ENCODE measurements around the gene GJA3.

DNA sequence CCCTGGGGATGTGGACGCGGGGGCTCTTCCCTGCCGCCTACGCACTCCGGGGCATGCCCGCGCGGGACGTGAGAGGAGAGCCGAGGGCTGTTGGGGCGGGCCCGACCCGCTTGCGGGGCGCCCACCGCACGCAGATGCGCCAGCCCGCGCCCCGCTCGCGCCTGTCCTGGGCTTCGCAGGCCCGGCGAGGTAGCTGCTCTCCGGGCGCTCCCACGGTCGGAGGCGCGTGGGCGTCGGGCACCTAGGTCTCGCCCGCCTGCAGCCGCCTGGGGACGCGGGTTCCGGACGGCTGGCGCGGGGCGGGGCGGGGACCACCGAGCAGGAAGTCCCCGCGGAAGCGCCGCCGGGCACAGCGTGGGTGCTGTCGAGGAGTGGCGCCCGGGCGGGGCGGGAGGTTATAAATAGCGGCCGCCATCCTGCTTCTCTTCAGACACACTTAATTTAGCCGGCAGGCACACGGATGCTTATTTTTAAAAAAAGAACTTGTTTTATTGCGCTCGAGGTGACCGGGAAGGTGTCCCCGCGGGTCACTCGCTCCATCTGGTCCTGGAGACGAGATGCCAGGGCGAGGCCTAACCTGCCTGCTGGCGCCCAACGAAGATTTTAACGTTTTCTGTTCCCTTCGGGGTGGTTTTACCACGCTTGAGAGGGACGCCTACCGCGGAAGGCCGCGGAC lies 561 bp upstream of the GJA3 start:
- TF ChIP-seq FOXA1 (IDR thresholded peaks at IDR 0.05), result no peak
- no peak for TF ChIP-seq NFRKB (IDR thresholded peaks at IDR 0.05)
- no peak for TF ChIP-seq L3MBTL2 (conservative IDR thresholded peaks at IDR 0.05)
- no peak for TF ChIP-seq SUZ12 (IDR thresholded peaks at IDR 0.05)
- TF ChIP-seq FOXM1 (IDR thresholded peaks at IDR 0.05; ENCODE audit: borderline replicate concordance), result no peak
- TF ChIP-seq BHLHE40 (IDR thresholded peaks at IDR 0.05; ENCODE audit: borderline replicate concordance), result no peak
- no peak for TF ChIP-seq ARNT (IDR thresholded peaks at IDR 0.05)
- TF ChIP-seq ZNF384 (IDR thresholded peaks at IDR 0.05), result no peak
- TF ChIP-seq, protein P1, sequence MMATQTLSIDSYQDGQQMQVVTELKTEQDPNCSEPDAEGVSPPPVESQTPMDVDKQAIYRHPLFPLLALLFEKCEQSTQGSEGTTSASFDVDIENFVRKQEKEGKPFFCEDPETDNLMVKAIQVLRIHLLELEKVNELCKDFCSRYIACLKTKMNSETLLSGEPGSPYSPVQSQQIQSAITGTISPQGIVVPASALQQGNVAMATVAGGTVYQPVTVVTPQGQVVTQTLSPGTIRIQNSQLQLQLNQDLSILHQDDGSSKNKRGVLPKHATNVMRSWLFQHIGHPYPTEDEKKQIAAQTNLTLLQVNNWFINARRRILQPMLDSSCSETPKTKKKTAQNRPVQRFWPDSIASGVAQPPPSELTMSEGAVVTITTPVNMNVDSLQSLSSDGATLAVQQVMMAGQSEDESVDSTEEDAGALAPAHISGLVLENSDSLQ (IDR thresholded peaks at IDR 0.05), result no peak

Measured in HEK293T (cell line).